PC-3 (cell line): Measurements from ENCODE around the gene CLEC16A. TPM values are rescaled to one million over a fixed set of nuclear protein-coding genes. Genes with fewer than 3 reads are reported as not detected.
A peak's percentile ranks its signal among the peaks of the same experiment; 100 is the strongest.

Experiments
- ATAC-seq: fragments of 200-7000 bp; cut with Tn5 transposase; 2 replicates; pipeline ENCODE4 v1.9.1; 2020; ENCODE audit warnings: mild to moderate bottlenecking, moderate library complexity
- BruUV-seq: library from RNA; stranded (reverse); fragments of 400-500 nt; replicated peaks from 2 replicates; lab custom pipeline; 2021; lab: Mats Ljungman, UMichigan
- CTCF ChIA-PET: fragments of 300-600 bp; sonication (Branson Sonifier 250); formaldehyde crosslinking; loops from one replicate; lab custom pipeline; 2022; ENCODE audit warnings: antibody characterized with exemption; lab: Charles Lee
- POLR2A ChIA-PET: fragments of 300-600 bp; sonication (Branson Sonifier 250); formaldehyde crosslinking; loops from one replicate; lab custom pipeline; 2022; ENCODE audit warnings: antibody characterized with exemption; ENCODE audit not compliant: unreplicated experiment; lab: Charles Lee
- DNase-seq: peaks from one replicate; pipeline ENCODE4 v3.0.0-alpha.2; 2015
- H2AFZ ChIP-seq: fragments of 300-600 bp; sonication (generic); 2 replicates; pipeline ENCODE4 v1.6.0; 2016; ENCODE audit warnings: antibody characterized with exemption, low read length
- H3F3A ChIP-seq: fragments of 300-600 bp; sonication (generic); one replicate; pipeline ENCODE4 v1.6.0; 2017; ENCODE audit warnings: antibody characterized with exemption, low read length, control low read depth, mild to moderate bottlenecking; ENCODE audit not compliant: unreplicated experiment
- H3K27ac ChIP-seq: fragments of 300-600 bp; sonication (generic); 2 replicates; pipeline ENCODE4 v1.5.1; 2016; ENCODE audit warnings: mild to moderate bottlenecking, low read length
- H3K27me3 ChIP-seq: fragments of 300-600 bp; sonication (generic); 2 replicates; pipeline ENCODE4 v1.6.1; 2016; ENCODE audit warnings: low read length, mixed read lengths
- H3K36me3 ChIP-seq: fragments of 300-600 bp; sonication (generic); 2 replicates; pipeline ENCODE4 v1.6.1; 2016; ENCODE audit warnings: low read depth, mixed run types, low read length, mixed read lengths
- H3K4me1 ChIP-seq: fragments of 300-600 bp; sonication (generic); 2 replicates; pipeline ENCODE4 v1.5.1; 2016; ENCODE audit warnings: low read length; ENCODE audit not compliant: insufficient read depth
- H3K4me2 ChIP-seq: fragments of 300-600 bp; sonication (generic); 2 replicates; pipeline ENCODE4 v1.6.0; 2016; ENCODE audit warnings: low read length
- H3K4me3 ChIP-seq: fragments of 300-600 bp; sonication (generic); 2 replicates; pipeline ENCODE4 v1.5.1; 2016; ENCODE audit warnings: mild to moderate bottlenecking, low read length, mixed read lengths
- H3K79me2 ChIP-seq: fragments of 300-600 bp; sonication (generic); 2 replicates; pipeline ENCODE4 v1.6.1; 2017; ENCODE audit warnings: low read length, mixed read lengths
- H3K9ac ChIP-seq: fragments of 300-600 bp; sonication (generic); 2 replicates; pipeline ENCODE4 v1.6.0; 2016; ENCODE audit warnings: mild to moderate bottlenecking, low read length
- H3K9me2 ChIP-seq: fragments of 300-600 bp; sonication (generic); replicated peaks from 2 replicates; pipeline ENCODE4 v1.6.1; 2016; ENCODE audit warnings: mixed run types, low read length, mixed read lengths
- H3K9me3 ChIP-seq: fragments of 300-600 bp; sonication (generic); 2 replicates; pipeline ENCODE4 v1.6.1; 2016; ENCODE audit warnings: low read length, mixed read lengths
- H4K20me1 ChIP-seq: fragments of 300-600 bp; sonication (generic); 2 replicates; pipeline ENCODE4 v1.6.1; 2016; ENCODE audit warnings: low read length, mixed read lengths
- CTCF ChIP-seq: fragments of 300-600 bp; sonication (generic); conservative IDR thresholded peaks from 2 replicates; pipeline ENCODE4 v1.5.1; 2017; ENCODE audit warnings: antibody characterized with exemption, low read depth, mild to moderate bottlenecking, low read length
- EZH2 ChIP-seq: fragments of 300-600 bp; sonication (generic); IDR thresholded peaks from one replicate; pipeline ENCODE4 v1.6.1; 2017; ENCODE audit warnings: antibody characterized with exemption, mild to moderate bottlenecking, low read length; ENCODE audit not compliant: unreplicated experiment
- EZH2phosphoT487 ChIP-seq: fragments of 300-600 bp; sonication (generic); IDR thresholded peaks from 2 replicates; pipeline ENCODE4 v1.6.1; 2018; ENCODE audit warnings: mild to moderate bottlenecking, antibody characterized with exemption, low read length, borderline replicate concordance
- intact Hi-C: fragments of 100-400 bp; cut with micrococcal nuclease; formaldehyde crosslinking; loops from 2 replicates; pipeline ENCODE4 v1.9.0; 2023
- total RNA-seq: library from RNA; depleted of rRNA; stranded (reverse); fragments of >200 nt; gene quantifications from 2 replicates; pipeline ENCODE4 v1.2.3, GENCODE V29; 2014

Gene CLEC16A
- total RNA-seq, 1 experiment from 2014 or later, result 9.5 TPM

- Histone ChIP-seq H3K27ac (no peak overlapping the region), H4K20me1 (no peaks in the 10 kb centered on the region), H3K27me3 (no peaks in the 10 kb centered on the region), H3K9me3 (no peaks in the 10 kb centered on the region), H3K4me3 (no peak overlapping the region), H3K9me2 (no peaks in the 10 kb centered on the region), H2AFZ (no peak overlapping the region), H3K4me2 (no peak overlapping the region), H3F3A (no peaks in the 10 kb centered on the region), H3K36me3 (peaks cover 7% of the 10 kb centered on the region; the same call in 1 of the 2 replicates), H3K79me2 (no peaks in the 10 kb centered on the region), H3K9ac (no peak overlapping the region), H3K4me1 (peaks cover 7% of the 10 kb centered on the region)
- no TSS peak for BruUV-seq
- TF ChIP-seq EZH2 (no peak), CTCF (no peak), EZH2phosphoT487 (no peak)
- intact Hi-C loops, result no loop called here
- no peak for DNase-seq
- ChIA-PET POLR2A (interaction anchor here (0.6 kb wide), 1 partner anchor 276 kb away, joined by 6 read pairs; no protein-coding TSS in a partner anchor), CTCF (no interaction called here)
- no peak for ATAC-seq
Measured at GRCh38 chr16:10970065-10970464, 25.7 kb downstream of the CLEC16A start.

DNA sequence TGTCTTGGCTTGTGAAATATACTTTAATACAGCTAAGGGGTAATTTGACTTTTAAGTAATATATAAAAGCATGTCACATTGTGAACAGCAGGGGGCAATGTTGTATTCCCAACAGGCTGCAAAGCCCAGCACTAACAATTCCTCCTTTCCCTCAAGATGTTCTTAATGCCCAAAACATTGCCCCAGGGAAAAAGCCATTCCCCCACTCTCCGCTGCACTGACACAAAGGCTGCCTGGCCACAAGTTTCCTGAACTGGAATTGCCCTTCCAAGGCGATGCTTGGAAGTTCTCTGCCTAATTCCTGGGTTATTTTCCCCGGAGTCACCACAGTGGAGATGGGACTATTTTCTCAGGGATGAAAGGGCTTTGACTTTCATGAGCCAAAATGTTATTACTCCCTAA, 27.2 kb downstream of the CLEC16A start:
- H3K9me3 ChIP-seq, result no peaks in the 10 kb centered on the region
- H3K79me2 ChIP-seq, result no peaks in the 10 kb centered on the region
- TF ChIP-seq EZH2 (no peak), CTCF (peak; percentile 73)
- CTCF ChIA-PET, result interaction anchor here (0.7 to 1.0 kb wide), 3 partner anchors 284 to 377 kb away, joined by 3 to 25 read pairs (median 7); partner anchors contain the start of gene SOCS1
- BruUV-seq, result no TSS peak
- H3K9me2 ChIP-seq, result no peaks in the 10 kb centered on the region
- intact Hi-C loops, result loop anchor here (1.0 kb wide), 1 partner anchor 286 kb away; no protein-coding TSS in a partner anchor
- POLR2A ChIA-PET, result interaction anchor here (0.6 to 1.0 kb wide), 2 partner anchors 8 to 285 kb away, joined by 3 to 4 read pairs; partner anchors contain the start of gene SOCS1
- peak; percentile 53 for ATAC-seq
- peak overlapping the region; percentile 23; the same call in 1 of the 2 replicates for H3K27ac ChIP-seq
- no peaks in the 10 kb centered on the region for H3K27me3 ChIP-seq
- H3K4me1 ChIP-seq, result peaks cover 7% of the 10 kb centered on the region
- peaks cover 7% of the 10 kb centered on the region; the same call in 1 of the 2 replicates for H3K36me3 ChIP-seq
- no peaks in the 10 kb centered on the region for H4K20me1 ChIP-seq
- H2AFZ ChIP-seq, result no peak overlapping the region
- H3K9ac ChIP-seq, result no peak overlapping the region
- peak; percentile 80 for DNase-seq
- H3K4me3 ChIP-seq, result no peak overlapping the region
- no peaks in the 10 kb centered on the region for H3F3A ChIP-seq
- H3K4me2 ChIP-seq, result peak overlapping the region; percentile 34; the same call in 1 of the 2 replicates

GRCh38 chr16:10972108-10972818, 27.9 kb downstream of the CLEC16A start:
- Histone ChIP-seq H2AFZ (no peak overlapping the region), H3K9ac (no peak overlapping the region), H3K27me3 (no peaks in the 10 kb centered on the region), H3K4me3 (no peak overlapping the region), H4K20me1 (no peaks in the 10 kb centered on the region), H3F3A (no peaks in the 10 kb centered on the region), H3K9me3 (no peaks in the 10 kb centered on the region), H3K36me3 (peaks cover 7% of the 10 kb centered on the region; the same call in 1 of the 2 replicates), H3K27ac (peak overlapping the region; percentile 23; the same call in 1 of the 2 replicates), H3K4me2 (0 out of 2 replicates have a peak overlapping the region, but pooled peaks have one; percentile 34), H3K79me2 (no peaks in the 10 kb centered on the region), H3K4me1 (peaks cover 7% of the 10 kb centered on the region), H3K9me2 (no peaks in the 10 kb centered on the region)
- CTCF ChIA-PET, result no interaction called here
- no TSS peak for BruUV-seq
- ATAC-seq, result no peak
- intact Hi-C loops, result no loop called here
- TF ChIP-seq EZH2 (no peak), CTCF (no peak), EZH2phosphoT487 (no peak)
- DNase-seq, result no peak
- POLR2A ChIA-PET, result no interaction called here
